Stimulated activated CD4-positive, alpha-beta T cell treated with anti-CD3 and anti-CD28 coated beads, Interleukin-4, amount 100 ng/mL, for 4 hours (primary cell): ENCODE results near the gene AK8.

Experiments used
- DNase-seq, 2 experiments: peaks; one replicate each; pipeline ENCODE4 v3.0.0-alpha.2; 2020

Gene AK8

GRCh38 chr9:132824951-132825350 lies 53.1 kb downstream of the AK8 start:
- no peak for DNase-seq

- no peak for DNase-seq
Measured at GRCh38 chr9:132824151-132824550, 53.9 kb downstream of the AK8 start.

- DNase-seq = no peak
Measured at GRCh38 chr9:132823370-132824145, 54.5 kb downstream of the AK8 start.

GRCh38 chr9:132820169-132820944 lies 57.7 kb downstream of the AK8 start:
- DNase-seq = no peak

GRCh38 chr9:132818588-132818987 lies 59.5 kb downstream of the AK8 start:
- DNase-seq = no peak

GRCh38 chr9:132814937-132815336 lies 63.1 kb downstream of the AK8 start:
- DNase-seq = no peak

GRCh38 chr9:132813115-132813771 lies 64.8 kb downstream of the AK8 start:
- DNase-seq = no peak

- no peak for DNase-seq
Measured at GRCh38 chr9:132811985-132812384, 66.1 kb downstream of the AK8 start.

- no peak for DNase-seq
Measured at GRCh38 chr9:132810314-132810713, 67.8 kb downstream of the AK8 start.

GRCh38 chr9:132809677-132810271 lies 68.3 kb downstream of the AK8 start:
- DNase-seq = no peak

GRCh38 chr9:132808645-132809044 lies 69.4 kb downstream of the AK8 start:
- DNase-seq = no peak

GRCh38 chr9:132806723-132807421 lies 71.2 kb downstream of the AK8 start:
- DNase-seq = no peak

GRCh38 chr9:132806306-132806705 lies 71.8 kb downstream of the AK8 start:
- DNase-seq = no peak

- no peak for DNase-seq
Measured at GRCh38 chr9:132804576-132805295, 73.3 kb downstream of the AK8 start.

- DNase-seq = no peak
Measured at GRCh38 chr9:132802121-132802795, 75.8 kb downstream of the AK8 start.

GRCh38 chr9:132801659-132802058 lies 76.4 kb downstream of the AK8 start:
- DNase-seq = no peak

- peak; percentile 52 to 55 for DNase-seq
Measured at GRCh38 chr9:132800038-132800648, 77.9 kb downstream of the AK8 start.

- no peak for DNase-seq
Measured at GRCh38 chr9:132798817-132799790, 79.0 kb downstream of the AK8 start.

GRCh38 chr9:132797861-132798659 lies 80.0 kb downstream of the AK8 start:
- no peak for DNase-seq
